D721Med (cell line): ENCODE results near the gene B3GALT5.

ENCODE experiments used
- DNase-seq: peaks from one replicate; pipeline ENCODE4 v3.0.0; 2011; ENCODE audit warnings: low spot score; ENCODE audit not compliant: insufficient read length
- FAIRE-seq: peaks from 2 replicates; lab custom pipeline; 2011; peaks lifted over from hg19 to GRCh38; lab: Jason Lieb, UNC
- CTCF ChIP-seq: IDR thresholded peaks from 2 replicates; pipeline ENCODE4 v1.5.1; 2012; ENCODE audit warnings: mild to moderate bottlenecking, control low read depth; ENCODE audit not compliant: insufficient read depth; ENCODE audit errors: missing control alignments

The B3GALT5 gene

GRCh38 chr21:39625211-39625895 lies 12.6 kb downstream of the B3GALT5 start:
- FAIRE-seq: no peak
- TF ChIP-seq CTCF: no peak
- no peak for DNase-seq

GRCh38 chr21:39628385-39628784 lies 15.6 kb downstream of the B3GALT5 start:
- FAIRE-seq (no peak), DNase-seq (no peak)
- no peak for TF ChIP-seq CTCF

GRCh38 chr21:39630191-39630591 lies 17.5 kb downstream of the B3GALT5 start:
- no peak for TF ChIP-seq CTCF
- no peak for DNase-seq
- FAIRE-seq: no peak

- no peak for FAIRE-seq
- TF ChIP-seq CTCF: peak; percentile 11
- no peak for DNase-seq
These were observed 18.1 kb downstream of the B3GALT5 start for GRCh38 chr21:39630827-39631226.

GRCh38 chr21:39631842-39632562 lies 19.3 kb downstream of the B3GALT5 start:
- DNase-seq (no peak), FAIRE-seq (no peak)
- TF ChIP-seq CTCF: no peak

- FAIRE-seq: no peak
- no peak for TF ChIP-seq CTCF
- DNase-seq: no peak
These were observed 20.2 kb downstream of the B3GALT5 start for GRCh38 chr21:39632796-39633442.

GRCh38 chr21:39633770-39634181 lies 21.0 kb downstream of the B3GALT5 start:
- DNase-seq (no peak), FAIRE-seq (no peak)
- no peak for TF ChIP-seq CTCF
